Measurements from ENCODE around the gene CPOX. TPM values are rescaled to one million over a fixed set of nuclear protein-coding genes. Genes with fewer than 3 reads are reported as not detected.

Gene CPOX
- total RNA-seq, 4 donors from 2014 or later, result 7.6 to 21.4 (median 14.7) TPM

DNA sequence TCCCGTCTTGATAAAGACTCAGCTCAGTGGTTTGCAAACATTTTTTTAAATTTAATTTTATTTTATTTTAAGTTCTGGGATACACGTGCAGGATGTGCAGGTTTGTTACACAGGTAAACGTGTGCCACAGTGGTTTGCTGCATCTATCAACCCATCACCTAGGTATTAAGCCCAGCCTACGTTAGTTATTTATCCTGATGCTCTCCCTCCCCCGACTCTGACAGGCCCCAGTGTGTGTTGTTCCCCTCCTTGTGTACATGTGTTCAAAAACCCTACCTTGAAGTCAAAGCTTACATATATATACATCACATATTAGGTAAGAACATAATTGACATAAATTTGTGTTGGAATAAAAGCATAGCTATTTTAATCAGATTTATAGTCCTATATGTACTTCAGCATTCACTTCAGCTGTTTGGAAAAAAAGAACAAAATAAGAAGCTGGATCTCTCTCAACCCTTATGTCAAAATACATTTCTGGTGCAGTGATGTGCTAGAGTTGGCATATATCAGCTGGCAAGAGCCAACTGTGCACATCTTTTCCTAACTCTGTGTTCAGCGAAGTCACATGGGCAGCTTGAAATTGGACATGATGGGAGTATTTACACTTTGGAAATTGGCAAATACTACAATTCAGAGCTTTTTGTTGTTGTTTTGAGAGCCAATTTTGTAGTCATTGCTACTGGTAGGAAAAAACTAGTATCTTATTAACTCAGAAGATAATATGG is 35.1 kb downstream of the CPOX start:
- no peaks in the 10 kb centered on the region for H3K9me3 ChIP-seq
- H3K36me3 ChIP-seq, result no peaks in the 10 kb centered on the region
- no peaks in the 10 kb centered on the region for H3K4me1 ChIP-seq
- intact Hi-C loops (cut with DNase I), result no loop called here
- WGBS, result 78% methylated on average over 6 of the region's 6 CpGs
- no peak overlapping the region for H3K4me3 ChIP-seq
- no peak overlapping the region for H3K27ac ChIP-seq (replicated peaks in 1 of 4)
- TF ChIP-seq POLR2AphosphoS5 (IDR thresholded peaks at IDR 0.05), result no peak
- TF ChIP-seq, protein P1, sequence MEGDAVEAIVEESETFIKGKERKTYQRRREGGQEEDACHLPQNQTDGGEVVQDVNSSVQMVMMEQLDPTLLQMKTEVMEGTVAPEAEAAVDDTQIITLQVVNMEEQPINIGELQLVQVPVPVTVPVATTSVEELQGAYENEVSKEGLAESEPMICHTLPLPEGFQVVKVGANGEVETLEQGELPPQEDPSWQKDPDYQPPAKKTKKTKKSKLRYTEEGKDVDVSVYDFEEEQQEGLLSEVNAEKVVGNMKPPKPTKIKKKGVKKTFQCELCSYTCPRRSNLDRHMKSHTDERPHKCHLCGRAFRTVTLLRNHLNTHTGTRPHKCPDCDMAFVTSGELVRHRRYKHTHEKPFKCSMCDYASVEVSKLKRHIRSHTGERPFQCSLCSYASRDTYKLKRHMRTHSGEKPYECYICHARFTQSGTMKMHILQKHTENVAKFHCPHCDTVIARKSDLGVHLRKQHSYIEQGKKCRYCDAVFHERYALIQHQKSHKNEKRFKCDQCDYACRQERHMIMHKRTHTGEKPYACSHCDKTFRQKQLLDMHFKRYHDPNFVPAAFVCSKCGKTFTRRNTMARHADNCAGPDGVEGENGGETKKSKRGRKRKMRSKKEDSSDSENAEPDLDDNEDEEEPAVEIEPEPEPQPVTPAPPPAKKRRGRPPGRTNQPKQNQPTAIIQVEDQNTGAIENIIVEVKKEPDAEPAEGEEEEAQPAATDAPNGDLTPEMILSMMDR (IDR thresholded peaks at IDR 0.05), result no peak
- TF ChIP-seq POLR2A (IDR thresholded peaks at IDR 0.05; ENCODE audit: low read depth), result no peak
- TF ChIP-seq EP300 (IDR thresholded peaks at IDR 0.05), result no peak
- no peak for DNase-seq (ENCODE audit: extremely low spot score)
- no peaks in the 10 kb centered on the region for H3K27me3 ChIP-seq

- DNase-seq (ENCODE audit: extremely low spot score), result no peak
- no peaks in the 10 kb centered on the region for H3K4me1 ChIP-seq
- H3K36me3 ChIP-seq, result no peaks in the 10 kb centered on the region
- no peak overlapping the region for H3K27ac ChIP-seq (replicated peaks in 1 of 4)
- WGBS, result 73% methylated on average over 4 of the region's 4 CpGs
- H3K27me3 ChIP-seq, result no peaks in the 10 kb centered on the region
- H3K4me3 ChIP-seq, result no peak overlapping the region
- TF ChIP-seq EP300 (IDR thresholded peaks at IDR 0.05), result no peak
- TF ChIP-seq, protein P1 (IDR thresholded peaks at IDR 0.05), result no peak
- no peak for TF ChIP-seq POLR2AphosphoS5 (IDR thresholded peaks at IDR 0.05)
- TF ChIP-seq POLR2A (IDR thresholded peaks at IDR 0.05; ENCODE audit: low read depth), result no peak
- intact Hi-C loops (cut with DNase I), result no loop called here
- no peaks in the 10 kb centered on the region for H3K9me3 ChIP-seq
These were observed 35.9 kb downstream of the CPOX start for GRCh38 chr3:98557324-98558010.

DNA sequence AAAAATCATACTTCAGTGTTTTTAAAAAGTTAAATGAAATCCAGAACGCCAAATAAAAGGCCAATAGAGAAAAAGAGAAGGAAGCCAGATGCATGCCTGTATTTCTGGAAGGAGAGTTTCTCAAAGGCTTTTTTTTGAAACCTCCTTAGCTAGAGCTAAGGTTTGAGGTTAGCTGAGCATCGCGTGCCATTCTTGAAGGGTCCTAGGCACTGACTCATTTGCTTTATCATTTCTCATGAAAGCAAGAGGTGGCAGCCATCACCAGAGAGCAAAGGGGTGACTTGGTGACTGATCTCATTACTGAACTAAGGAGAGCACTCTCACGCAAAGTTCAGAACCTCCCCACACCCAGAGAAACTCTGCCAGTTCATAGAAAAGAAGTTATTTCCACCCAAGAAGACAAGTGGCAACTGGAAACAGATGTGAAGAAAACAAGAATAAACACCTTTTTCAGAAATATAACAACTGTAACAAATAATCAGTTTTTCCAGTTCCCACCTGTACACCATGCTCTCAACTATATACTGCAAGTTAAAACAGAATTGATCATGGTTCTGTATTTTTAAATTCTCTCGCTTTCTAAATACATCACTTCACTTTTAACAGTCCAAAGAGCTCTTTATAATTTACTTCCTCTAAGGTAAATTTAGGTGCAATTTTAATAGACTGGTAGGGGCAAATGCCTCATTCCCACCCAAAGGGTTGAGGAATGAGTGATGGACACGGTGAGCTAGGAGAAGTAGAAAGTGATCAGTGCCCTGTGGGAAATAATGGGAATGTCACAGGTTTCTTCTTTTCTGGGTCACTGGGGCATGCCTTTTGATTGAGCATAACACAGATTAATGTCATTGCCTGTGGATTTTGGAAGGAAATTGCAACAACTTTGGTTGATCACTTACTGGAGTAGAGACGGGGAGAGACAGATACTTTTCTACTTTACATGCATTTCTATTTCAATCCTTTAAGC is 37.0 kb downstream of the CPOX start:
- H3K27ac ChIP-seq (replicated peaks in 1 of 4), result no peak overlapping the region
- no peaks in the 10 kb centered on the region for H3K4me1 ChIP-seq
- no peaks in the 10 kb centered on the region for H3K27me3 ChIP-seq
- H3K4me3 ChIP-seq, result no peak overlapping the region
- no peaks in the 10 kb centered on the region for H3K9me3 ChIP-seq
- TF ChIP-seq, protein P1 (IDR thresholded peaks at IDR 0.05), result no peak
- TF ChIP-seq POLR2A (IDR thresholded peaks at IDR 0.05; ENCODE audit: low read depth) (no peak), POLR2AphosphoS5 (IDR thresholded peaks at IDR 0.05) (no peak), EP300 (IDR thresholded peaks at IDR 0.05) (no peak)
- H3K36me3 ChIP-seq, result no peaks in the 10 kb centered on the region
- WGBS, result 77% methylated on average over 7 of the region's 7 CpGs
- DNase-seq (ENCODE audit: extremely low spot score), result no peak
- intact Hi-C loops (cut with DNase I), result no loop called here

- intact Hi-C loops (cut with DNase I), result no loop called here
- Histone ChIP-seq H3K27me3 (peaks cover 0 to 4% (median 0%) of the 10 kb centered on the region in 4 donors), H3K27ac (replicated peaks in 1 of 4) (no peak overlapping the region), H3K9me3 (no peaks in the 10 kb centered on the region), H3K4me3 (no peak overlapping the region), H3K36me3 (no peaks in the 10 kb centered on the region), H3K4me1 (no peaks in the 10 kb centered on the region)
- TF ChIP-seq POLR2A (IDR thresholded peaks at IDR 0.05; ENCODE audit: low read depth), result no peak
- TF ChIP-seq, protein P1 (IDR thresholded peaks at IDR 0.05), result no peak
- TF ChIP-seq EP300 (IDR thresholded peaks at IDR 0.05), result no peak
- no peak for TF ChIP-seq POLR2AphosphoS5 (IDR thresholded peaks at IDR 0.05)
- DNase-seq (ENCODE audit: extremely low spot score), result no peak
- WGBS, result 82% methylated on average over 4 of the region's 4 CpGs
These were observed 38.4 kb downstream of the CPOX start for GRCh38 chr3:98555025-98555379.
